Measurements from ENCODE around the gene HOXA5.

HOXA5 gene

GRCh38 chr7:27121684-27122076, 21.8 kb downstream of the HOXA5 start (continued):
- TF ChIP-seq ZBTB44 (tag by site-specific recombination; IDR thresholded peaks at IDR 0.05) = peak; percentile 69; the same call in 1 of the 2 replicates
- no peak for TF ChIP-seq ZNF391 (tag by site-specific recombination; IDR thresholded peaks at IDR 0.05; ENCODE audit: borderline replicate concordance, low read depth)
- TF ChIP-seq, protein P1, sequence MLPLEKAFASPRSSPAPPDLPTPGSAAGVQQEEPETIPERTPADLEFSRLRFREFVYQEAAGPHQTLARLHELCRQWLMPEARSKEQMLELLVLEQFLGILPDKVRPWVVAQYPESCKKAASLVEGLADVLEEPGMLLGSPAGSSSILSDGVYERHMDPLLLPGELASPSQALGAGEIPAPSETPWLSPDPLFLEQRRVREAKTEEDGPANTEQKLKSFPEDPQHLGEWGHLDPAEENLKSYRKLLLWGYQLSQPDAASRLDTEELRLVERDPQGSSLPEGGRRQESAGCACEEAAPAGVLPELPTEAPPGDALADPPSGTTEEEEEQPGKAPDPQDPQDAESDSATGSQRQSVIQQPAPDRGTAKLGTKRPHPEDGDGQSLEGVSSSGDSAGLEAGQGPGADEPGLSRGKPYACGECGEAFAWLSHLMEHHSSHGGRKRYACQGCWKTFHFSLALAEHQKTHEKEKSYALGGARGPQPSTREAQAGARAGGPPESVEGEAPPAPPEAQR (tag by site-specific recombination; IDR thresholded peaks at IDR 0.05) = no peak
- peak; percentile 61; the same call in 1 of the 2 replicates for TF ChIP-seq FEZF1 (tag by site-specific recombination; IDR thresholded peaks at IDR 0.05)
- TF ChIP-seq ZNF341 (tag by site-specific recombination; IDR thresholded peaks at IDR 0.05; ENCODE audit: low read depth) = peak; percentile 83
- TF ChIP-seq OSR2 (tag by site-specific recombination; IDR thresholded peaks at IDR 0.05) = peak; percentile 57; the same call in 1 of the 2 replicates
- TF ChIP-seq ZNF404 (tag by site-specific recombination; IDR thresholded peaks at IDR 0.05) = no peak

GRCh38 chr7:27119412-27119911, 24.0 kb downstream of the HOXA5 start:
- peaks cover 0 to 28% of the 10 kb centered on the region in 2 experiments; a peak in 1 of 3 replicates for H3K36me3 ChIP-seq (ENCODE audit: control insufficient read depth in 2 of 2, insufficient read depth in 1 of 2, low read length in 2 of 2)
- no peaks in the 10 kb centered on the region for H3K9me3 ChIP-seq (ENCODE audit: control insufficient read depth, insufficient read depth, low read depth, low read length)
- no peak overlapping the region for H3K27ac ChIP-seq (ENCODE audit: extremely low read depth, low read depth, low read length)
- H3K4me3 ChIP-seq (ENCODE audit: low read depth, low read length) = no peak overlapping the region
- peaks cover 37% of the 10 kb centered on the region for H3K4me1 ChIP-seq (ENCODE audit: control insufficient read depth, insufficient read depth, low read length)
- ChIA-PET CTCF (interaction anchor here (0.5 to 2.1 kb wide), 4 partner anchors 9 to 433 kb away, joined by 4 to 6 read pairs (median 5); partner anchors contain the start of gene HOXA5), POLR2A (interaction anchor here (1.0 to 1.4 kb wide), 2 partner anchors 11 to 65 kb away, joined by 3 to 5 read pairs; partner anchors contain the start of genes HOXA11 and HOXA4)
- TF ChIP-seq ZNF747 (tag by site-specific recombination; IDR thresholded peaks at IDR 0.05) (no peak), ZNF561 (tag by site-specific recombination; IDR thresholded peaks at IDR 0.05; ENCODE audit: borderline replicate concordance) (no peak), SETDB1 (IDR thresholded peaks at IDR 0.05; ENCODE audit: insufficient read length, low read length) (no peak), ZFP41 (tag by site-specific recombination; IDR thresholded peaks at IDR 0.05; ENCODE audit: borderline replicate concordance) (no peak), ZNF280D (tag by site-specific recombination; IDR thresholded peaks at IDR 0.05) (no peak), GLIS1 (tag by site-specific recombination; IDR thresholded peaks at IDR 0.05) (peak; percentile 76), ZNF341 (tag by site-specific recombination; IDR thresholded peaks at IDR 0.05; ENCODE audit: low read depth) (peak; percentile 47), ZNF138 (tag by site-specific recombination; IDR thresholded peaks at IDR 0.05; ENCODE audit: borderline replicate concordance) (no peak), ZNF660 (tag by site-specific recombination; IDR thresholded peaks at IDR 0.05) (no peak), ZNF510 (tag by site-specific recombination; IDR thresholded peaks at IDR 0.05; ENCODE audit: insufficient replicate concordance) (no peak), ZNF776 (tag by site-specific recombination; IDR thresholded peaks at IDR 0.05; ENCODE audit: borderline replicate concordance) (no peak), ZNF514 (tag by site-specific recombination; IDR thresholded peaks at IDR 0.05) (no peak), ZNF132 (tag by site-specific recombination; IDR thresholded peaks at IDR 0.05; ENCODE audit: borderline replicate concordance) (no peak), ZNF184 (tag by site-specific recombination; IDR thresholded peaks at IDR 0.05) (no peak), ZNF133 (tag by site-specific recombination; IDR thresholded peaks at IDR 0.05) (no peak), ZNF645 (tag by site-specific recombination; IDR thresholded peaks at IDR 0.05) (no peak), ZNF114 (tag by site-specific recombination; IDR thresholded peaks at IDR 0.05) (no peak), ZNF302 (tag by site-specific recombination; IDR thresholded peaks at IDR 0.05; ENCODE audit: low read depth) (no peak), ZNF837 (tag by site-specific recombination; IDR thresholded peaks at IDR 0.05) (no peak), IKZF3 (tag by site-specific recombination; IDR thresholded peaks at IDR 0.05) (no peak), SALL2 (tag by site-specific recombination; IDR thresholded peaks at IDR 0.05; ENCODE audit: borderline replicate concordance) (no peak), HOXC10 (CRISPR knock-in tag; IDR thresholded peaks at IDR 0.05) (no peak)
- TF ChIP-seq, protein P2, sequence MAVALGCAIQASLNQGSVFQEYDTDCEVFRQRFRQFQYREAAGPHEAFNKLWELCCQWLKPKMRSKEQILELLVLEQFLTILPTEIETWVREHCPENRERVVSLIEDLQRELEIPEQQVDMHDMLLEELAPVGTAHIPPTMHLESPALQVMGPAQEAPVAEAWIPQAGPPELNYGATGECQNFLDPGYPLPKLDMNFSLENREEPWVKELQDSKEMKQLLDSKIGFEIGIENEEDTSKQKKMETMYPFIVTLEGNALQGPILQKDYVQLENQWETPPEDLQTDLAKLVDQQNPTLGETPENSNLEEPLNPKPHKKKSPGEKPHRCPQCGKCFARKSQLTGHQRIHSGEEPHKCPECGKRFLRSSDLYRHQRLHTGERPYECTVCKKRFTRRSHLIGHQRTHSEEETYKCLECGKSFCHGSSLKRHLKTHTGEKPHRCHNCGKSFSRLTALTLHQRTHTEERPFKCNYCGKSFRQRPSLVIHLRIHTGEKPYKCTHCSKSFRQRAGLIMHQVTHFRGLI (tag by site-specific recombination; IDR thresholded peaks at IDR 0.05) = no peak
